ENCODE data around the gene KRTAP9-8.
A peak's percentile ranks its signal among the peaks of the same experiment; 100 is the strongest.
"Not testable (repeated sequence)": the region's sequence is repeated elsewhere in the genome, so short reads cannot be mapped to it uniquely, and the experiment has no call there.

Gene KRTAP9-8

GRCh38 chr17:41237949-41238437, at the start of gene KRTAP9-8:
Gene KRTAP9-8, plus strand, starts transcription at chr17:41237999. Its CDS starts 53 bp downstream, at chr17:41238052.
- not testable (repeated sequence) for H3K36me3 Mint-ChIP-seq, H3K9me3 Mint-ChIP-seq, ATAC-seq, H3K27ac Mint-ChIP-seq, H3K4me1 Mint-ChIP-seq, H3K4me3 Mint-ChIP-seq
- peaks cover 67% of the 10 kb centered on the region for H3K27me3 Mint-ChIP-seq

DNA sequence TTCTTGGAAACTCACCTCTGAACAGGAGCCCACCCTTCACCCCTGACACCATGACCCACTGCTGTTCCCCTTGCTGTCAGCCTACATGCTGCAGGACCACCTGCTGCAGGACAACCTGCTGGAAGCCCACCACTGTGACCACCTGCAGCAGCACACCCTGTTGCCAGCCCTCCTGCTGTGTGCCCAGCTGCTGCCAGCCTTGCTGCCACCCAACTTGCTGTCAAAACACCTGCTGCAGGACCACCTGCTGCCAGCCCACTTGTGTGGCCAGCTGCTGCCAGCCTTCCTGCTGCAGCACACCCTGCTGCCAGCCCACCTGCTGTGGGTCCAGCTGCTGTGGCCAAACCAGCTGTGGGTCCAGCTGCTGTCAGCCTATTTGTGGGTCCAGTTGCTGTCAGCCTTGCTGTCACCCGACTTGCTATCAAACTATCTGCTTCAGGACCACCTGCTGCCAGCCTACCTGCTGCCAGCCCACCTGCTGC, 47.9 kb upstream of the KRTAP9-8 start, which contains the start of gene KRTAP9-1:
Gene KRTAP9-1 (plus strand): TSS at position 51 of the 482 bp plus-strand sequence. CDS start 0 bp downstream, at position 51.
- peaks cover 32% of the 10 kb centered on the region for H3K27me3 Mint-ChIP-seq
- H3K4me3 Mint-ChIP-seq, H3K9me3 Mint-ChIP-seq, ATAC-seq, H3K4me1 Mint-ChIP-seq, H3K36me3 Mint-ChIP-seq: not testable (repeated sequence)
- H3K27ac Mint-ChIP-seq = peak within 1 kb of the TSS; percentile 18

- H3K36me3 Mint-ChIP-seq = no peaks in the 10 kb centered on the region
- H3K4me1 Mint-ChIP-seq = no peaks in the 10 kb centered on the region
- H3K9me3 Mint-ChIP-seq = peaks cover 4% of the 10 kb centered on the region
- peak overlapping the region; percentile 18 for H3K27ac Mint-ChIP-seq
- ATAC-seq = no peak
- H3K4me3 Mint-ChIP-seq = no peak overlapping the region
- peaks cover 32% of the 10 kb centered on the region for H3K27me3 Mint-ChIP-seq
These were observed 47.5 kb upstream of the KRTAP9-8 start for GRCh38 chr17:41190328-41190727.

- H3K9me3 Mint-ChIP-seq = peaks cover 8% of the 10 kb centered on the region
- ATAC-seq = no peak
- no peaks in the 10 kb centered on the region for H3K4me1 Mint-ChIP-seq
- no peak overlapping the region for H3K4me3 Mint-ChIP-seq
- no peak overlapping the region for H3K27ac Mint-ChIP-seq
- peaks cover 15% of the 10 kb centered on the region for H3K27me3 Mint-ChIP-seq
- H3K36me3 Mint-ChIP-seq = no peaks in the 10 kb centered on the region
These were observed 41.7 kb upstream of the KRTAP9-8 start for GRCh38 chr17:41196068-41196467.

DNA sequence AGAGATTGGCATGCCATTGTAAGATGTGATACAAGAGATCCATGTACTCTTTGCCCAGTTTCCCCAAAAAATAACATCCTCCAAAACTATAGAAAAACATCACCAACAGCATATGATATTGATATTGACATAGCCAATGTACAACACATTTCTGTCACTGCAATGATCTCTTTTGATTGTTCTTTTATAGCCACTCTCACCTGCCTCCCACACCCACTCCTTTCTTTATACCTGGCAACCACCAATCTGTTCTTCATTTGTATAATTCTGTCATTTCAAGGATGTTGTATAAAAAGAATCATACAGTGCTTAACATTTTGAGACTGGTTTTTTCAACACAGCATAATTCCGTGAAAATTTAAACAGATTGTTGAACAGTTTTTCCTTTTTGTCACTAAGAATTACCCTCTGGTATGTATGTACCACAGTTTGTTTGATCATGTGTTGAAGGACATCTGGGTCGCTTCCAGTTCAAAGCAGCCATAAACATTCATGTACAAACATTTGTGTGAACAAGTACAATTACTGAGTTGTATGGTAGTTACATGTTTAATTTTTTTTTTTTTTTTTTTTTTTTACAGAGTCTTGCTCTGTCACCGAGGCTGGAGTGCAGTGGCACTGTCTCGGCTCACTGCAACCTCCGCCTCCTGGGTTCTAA, 38.2 kb upstream of the KRTAP9-8 start:
- ATAC-seq = no peak
- Mint-ChIP-seq H3K4me3 (no peak overlapping the region), H3K27me3 (no peaks in the 10 kb centered on the region), H3K4me1 (no peaks in the 10 kb centered on the region), H3K9me3 (peaks cover 4% of the 10 kb centered on the region), H3K36me3 (no peaks in the 10 kb centered on the region), H3K27ac (no peak overlapping the region)

DNA sequence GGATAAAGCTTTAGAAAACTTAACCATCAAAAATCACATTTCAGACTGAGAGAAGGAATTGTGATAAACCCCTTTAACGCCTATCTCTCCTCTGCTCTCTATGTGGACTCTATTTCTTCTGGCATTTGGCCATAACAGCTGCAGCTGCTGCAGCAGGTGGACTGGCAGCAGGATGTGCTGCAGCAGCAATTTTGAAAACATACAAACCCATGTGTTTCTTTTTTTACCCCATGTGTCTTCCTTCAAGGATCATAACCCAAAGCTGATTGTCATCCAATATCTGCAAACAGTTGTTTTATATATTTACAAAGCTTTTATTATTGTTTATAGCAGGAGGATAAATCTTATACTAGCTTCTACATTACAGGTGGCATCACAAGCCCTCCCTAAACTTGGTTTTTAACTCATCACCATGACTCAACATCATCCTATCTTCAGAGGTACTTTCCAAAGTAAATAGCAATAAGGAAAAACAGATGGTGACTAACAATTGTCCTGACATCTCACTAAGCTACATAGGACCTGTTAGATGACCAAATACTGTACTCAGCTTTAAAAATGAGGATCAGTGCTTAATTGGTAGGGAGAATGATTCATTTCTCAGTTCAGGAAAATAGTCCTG, 25.8 kb upstream of the KRTAP9-8 start:
- Mint-ChIP-seq H3K36me3 (no peaks in the 10 kb centered on the region), H3K4me1 (peaks cover 12% of the 10 kb centered on the region), H3K27ac (no peak overlapping the region), H3K27me3 (peaks cover 84% of the 10 kb centered on the region), H3K4me3 (no peak overlapping the region), H3K9me3 (no peaks in the 10 kb centered on the region)
- ATAC-seq = no peak

GRCh38 chr17:41212524-41213169, 25.2 kb upstream of the KRTAP9-8 start:
- peaks cover 89% of the 10 kb centered on the region for H3K27me3 Mint-ChIP-seq
- ATAC-seq = peak; percentile 45
- no peaks in the 10 kb centered on the region for H3K9me3 Mint-ChIP-seq
- no peaks in the 10 kb centered on the region for H3K36me3 Mint-ChIP-seq
- H3K4me1 Mint-ChIP-seq = peaks cover 12% of the 10 kb centered on the region
- H3K4me3 Mint-ChIP-seq = no peak overlapping the region
- H3K27ac Mint-ChIP-seq = no peak overlapping the region

DNA sequence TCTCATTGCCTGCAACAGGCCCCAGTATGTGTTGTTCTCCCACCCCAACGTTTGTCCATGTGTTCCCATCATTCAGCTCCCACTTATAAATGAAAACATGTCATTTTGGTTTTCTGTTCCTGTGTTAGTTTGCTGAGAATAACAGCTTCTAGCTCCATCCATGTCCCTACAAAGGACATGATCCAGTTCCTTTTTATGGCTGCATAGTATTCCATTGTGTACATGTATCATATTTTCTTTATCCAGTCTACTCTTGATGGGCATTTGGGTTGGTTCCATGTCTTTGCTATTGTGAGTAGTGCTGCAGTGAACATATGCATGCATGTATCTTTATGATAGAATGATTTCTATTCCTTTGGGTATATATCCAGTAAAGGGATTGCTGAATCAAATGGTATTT, 22.1 kb upstream of the KRTAP9-8 start:
- H3K4me1 Mint-ChIP-seq = peaks cover 12% of the 10 kb centered on the region
- no peak overlapping the region for H3K4me3 Mint-ChIP-seq
- peaks cover 5% of the 10 kb centered on the region for H3K36me3 Mint-ChIP-seq
- peaks cover 88% of the 10 kb centered on the region for H3K27me3 Mint-ChIP-seq
- H3K9me3 Mint-ChIP-seq = peaks cover 9% of the 10 kb centered on the region
- ATAC-seq = no peak
- H3K27ac Mint-ChIP-seq = no peak overlapping the region

DNA sequence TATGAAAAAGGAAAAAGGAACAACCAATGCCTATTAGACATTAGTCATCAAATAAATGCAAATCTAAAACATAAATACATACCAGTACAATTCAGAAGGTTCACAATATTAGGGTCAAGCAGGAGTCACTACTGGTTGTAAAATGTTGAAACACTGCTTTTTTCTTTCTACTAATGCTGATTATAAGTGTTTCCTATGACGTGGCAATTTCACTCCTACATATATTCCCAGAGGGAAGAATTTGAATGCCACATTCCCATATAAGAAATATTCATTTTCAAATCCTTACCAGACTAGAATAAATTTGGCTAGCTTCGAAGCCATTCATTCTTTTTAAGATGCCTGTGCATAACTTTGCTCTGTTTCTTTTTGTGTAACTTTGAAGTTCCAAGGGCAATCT, 14.0 kb upstream of the KRTAP9-8 start:
- Mint-ChIP-seq H3K27ac (no peak overlapping the region), H3K4me1 (no peaks in the 10 kb centered on the region), H3K27me3 (peaks cover 45% of the 10 kb centered on the region), H3K9me3 (peaks cover 9% of the 10 kb centered on the region), H3K4me3 (no peak overlapping the region), H3K36me3 (peaks cover 5% of the 10 kb centered on the region)
- no peak for ATAC-seq

DNA sequence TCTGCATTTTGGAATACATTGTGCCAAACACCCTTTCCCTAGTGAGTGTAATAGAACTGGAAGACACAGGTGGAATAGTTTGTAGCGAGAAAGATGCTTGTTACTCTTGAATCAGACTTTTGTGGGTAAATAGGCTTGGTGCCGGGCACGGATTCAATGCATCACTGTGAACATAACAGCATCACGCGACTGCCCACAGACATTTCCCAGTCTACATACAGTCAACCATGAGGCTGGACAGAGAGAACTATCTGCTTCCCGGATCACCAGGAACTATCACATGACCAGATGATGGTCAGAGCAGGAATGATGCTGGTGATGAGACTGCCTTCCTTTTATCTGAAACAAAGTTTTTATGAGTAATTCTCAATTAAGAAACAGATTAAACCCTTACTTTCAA, 11.7 kb upstream of the KRTAP9-8 start:
- peaks cover 41% of the 10 kb centered on the region for H3K27me3 Mint-ChIP-seq
- H3K4me1 Mint-ChIP-seq = peaks cover 8% of the 10 kb centered on the region
- H3K4me3 Mint-ChIP-seq = no peak overlapping the region
- H3K9me3 Mint-ChIP-seq = peaks cover 3% of the 10 kb centered on the region
- H3K36me3 Mint-ChIP-seq = no peaks in the 10 kb centered on the region
- ATAC-seq = no peak
- no peak overlapping the region for H3K27ac Mint-ChIP-seq

DNA sequence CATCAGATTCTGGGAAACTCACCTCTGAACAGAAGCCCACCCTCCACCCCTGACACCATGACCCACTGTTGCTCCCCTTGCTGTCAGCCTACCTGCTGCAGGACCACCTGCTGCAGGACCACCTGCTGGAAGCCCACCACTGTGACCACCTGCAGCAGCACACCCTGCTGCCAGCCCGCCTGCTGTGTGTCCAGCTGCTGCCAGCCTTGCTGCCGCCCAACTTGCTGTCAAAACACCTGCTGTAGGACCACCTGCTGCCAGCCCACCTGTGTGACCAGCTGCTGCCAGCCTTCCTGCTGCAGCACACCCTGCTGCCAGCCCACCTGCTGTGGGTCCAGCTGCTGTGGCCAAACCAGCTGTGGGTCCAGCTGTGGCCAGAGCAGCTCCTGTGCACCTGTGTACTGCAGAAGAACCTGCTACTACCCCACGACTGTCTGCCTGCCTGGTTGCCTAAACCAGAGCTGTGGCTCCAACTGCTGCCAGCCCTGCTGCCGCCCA, 11.2 kb upstream of the KRTAP9-8 start, which contains the start of gene KRTAP9-2:
Gene KRTAP9-2 (plus strand): TSS at position 51 of the 498 bp plus-strand sequence. CDS start 7 bp downstream, at position 58.
- not testable (repeated sequence) for H3K4me1 Mint-ChIP-seq, H3K9me3 Mint-ChIP-seq
- H3K27me3 Mint-ChIP-seq = peaks cover 40% of the 10 kb centered on the region

DNA sequence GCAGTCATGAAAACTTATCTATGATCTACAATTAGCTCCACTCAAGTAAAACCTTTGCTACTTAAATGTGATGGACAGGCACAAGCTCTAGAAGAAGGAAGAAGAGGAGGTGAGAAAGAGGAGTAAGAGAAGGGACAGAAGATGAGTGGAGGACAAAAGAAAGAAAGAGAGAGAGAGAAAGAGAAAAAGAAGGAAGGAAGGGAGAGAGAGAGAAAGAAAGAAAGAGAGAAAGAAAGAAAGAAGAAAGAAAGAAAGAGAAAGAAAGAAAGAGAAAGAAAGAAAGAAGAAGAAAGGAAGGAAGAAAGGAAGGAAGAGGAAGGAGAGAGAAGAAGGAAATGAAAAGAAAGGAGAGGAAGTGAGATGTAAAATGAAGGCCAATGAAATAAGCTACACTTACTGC, 7.7 kb upstream of the KRTAP9-8 start:
- peaks cover 50% of the 10 kb centered on the region for H3K27me3 Mint-ChIP-seq
- no peak overlapping the region for H3K27ac Mint-ChIP-seq
- H3K4me3 Mint-ChIP-seq = no peak overlapping the region
- peaks cover 8% of the 10 kb centered on the region for H3K4me1 Mint-ChIP-seq
- ATAC-seq = no peak
- H3K9me3 Mint-ChIP-seq = peaks cover 3% of the 10 kb centered on the region
- H3K36me3 Mint-ChIP-seq = no peaks in the 10 kb centered on the region

More for the DNA sequence above, 11.2 kb upstream of the KRTAP9-8 start, which contains the start of gene KRTAP9-2:
- not testable (repeated sequence) for H3K4me3 Mint-ChIP-seq, H3K36me3 Mint-ChIP-seq, H3K27ac Mint-ChIP-seq, ATAC-seq

GRCh38 chr17:41231731-41232130, 6.1 kb upstream of the KRTAP9-8 start:
- peaks cover 3% of the 10 kb centered on the region for H3K9me3 Mint-ChIP-seq
- H3K27ac Mint-ChIP-seq = no peak overlapping the region
- no peak overlapping the region for H3K4me3 Mint-ChIP-seq
- H3K36me3 Mint-ChIP-seq = no peaks in the 10 kb centered on the region
- no peak for ATAC-seq
- peaks cover 8% of the 10 kb centered on the region for H3K4me1 Mint-ChIP-seq
- H3K27me3 Mint-ChIP-seq = peaks cover 60% of the 10 kb centered on the region

GRCh38 chr17:41232399-41233105, 5.2 kb upstream of the KRTAP9-8 start, which contains the start of gene KRTAP9-3:
Gene KRTAP9-3, plus strand, starts transcription at chr17:41232449. Its CDS starts 53 bp downstream, at chr17:41232502.
- not testable (repeated sequence) for H3K4me1 Mint-ChIP-seq, ATAC-seq, H3K27ac Mint-ChIP-seq, H3K36me3 Mint-ChIP-seq, H3K4me3 Mint-ChIP-seq, H3K9me3 Mint-ChIP-seq
- peaks cover 65% of the 10 kb centered on the region for H3K27me3 Mint-ChIP-seq

DNA sequence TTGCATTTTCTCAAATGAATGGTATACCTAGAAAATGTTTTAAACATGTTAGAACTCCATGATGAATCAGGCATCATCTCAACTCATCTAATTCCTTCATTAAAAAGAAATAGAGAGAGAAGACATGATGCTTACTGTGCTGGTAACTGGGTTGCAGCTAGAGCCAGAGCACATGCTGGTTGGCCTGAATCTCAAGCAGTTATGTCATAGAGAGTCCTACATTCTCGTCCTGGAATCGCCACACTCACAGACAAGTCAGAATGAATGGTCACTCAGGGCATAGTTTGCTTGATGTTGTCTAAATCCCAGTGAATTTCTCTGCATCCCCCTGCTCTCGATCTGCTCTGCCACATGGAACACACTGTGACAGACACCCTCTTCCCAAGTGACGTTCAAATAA, 683 bp upstream of the KRTAP9-8 start:
- H3K27me3 Mint-ChIP-seq = peaks cover 65% of the 10 kb centered on the region
- H3K36me3 Mint-ChIP-seq, H3K4me1 Mint-ChIP-seq, H3K4me3 Mint-ChIP-seq, H3K9me3 Mint-ChIP-seq, H3K27ac Mint-ChIP-seq, ATAC-seq: not testable (repeated sequence)

Measured in stimulated activated memory B cell treated with anti-CD40 and anti-IgM and Interleukin-4, amounts not matched to agents 10 μg/mL and 1 μg/mL and 100 μg/mL, for 72 hours (primary cell).